ENCODE data around the gene HIVEP3. TPM values are rescaled to one million over a fixed set of nuclear protein-coding genes. Genes with fewer than 3 reads are reported as not detected.

The HIVEP3 gene
- polyA plus RNA-seq, 1 donor (not counting 4 experiments of a cell fraction or from before 2014, with no cell fraction given): 1.1 TPM

GRCh38 chr1:41882068-41882477 is 36.6 kb downstream of the HIVEP3 start:
- Histone ChIP-seq H3K4me2 (ENCODE audit: control insufficient read depth, extremely low read depth, insufficient read depth, low read depth, low read length) (no peak overlapping the region), H3K27ac (ENCODE audit: control insufficient read depth, insufficient read depth, low read length) (no peak overlapping the region), H3K9ac (ENCODE audit: control insufficient read depth, extremely low read depth, insufficient read depth, low read length) (no peak overlapping the region), H3K9me1 (ENCODE audit: control insufficient read depth, extremely low read depth, insufficient read depth, low read length) (no peaks in the 10 kb centered on the region), H3K9me3 (ENCODE audit: control insufficient read depth, low read depth, low read length) (no peaks in the 10 kb centered on the region), H3K27me3 (ENCODE audit: control insufficient read depth, extremely low read depth, insufficient read depth, low read length) (no peaks in the 10 kb centered on the region), H3K4me1 (ENCODE audit: control insufficient read depth, extremely low read depth, insufficient read depth, low read length) (peaks cover 5% of the 10 kb centered on the region), H2AFZ (ENCODE audit: control insufficient read depth, low read length) (no peak overlapping the region), H3K36me3 (ENCODE audit: control insufficient read depth in 2 of 2, extremely low read depth in 1 of 2, insufficient read depth in 2 of 2, low read length in 2 of 2) (no peaks in the 10 kb centered on the region), H3K79me2 (ENCODE audit: control insufficient read depth, insufficient read depth, low read length) (no peaks in the 10 kb centered on the region), H4K20me1 (ENCODE audit: control insufficient read depth, extremely low read depth, insufficient read depth, low read length) (no peaks in the 10 kb centered on the region), H3K4me3 (ENCODE audit: control insufficient read depth in 2 of 3, extremely low read depth in 1 of 3, insufficient read depth in 2 of 3, low read depth in 1 of 3, low read length in 3 of 3) (no peak overlapping the region)
- FAIRE-seq (peak; percentile 58), DNase-seq (ENCODE audit: low read depth, low spot score) (no peak)
- TF ChIP-seq EZH2 (IDR thresholded peaks at IDR 0.05; ENCODE audit: low read length) (no peak), CTCF (optimal IDR thresholded peaks at IDR 0.05 in 1 of 3, IDR thresholded peaks at IDR 0.05 in 1 of 3, conservative IDR thresholded peaks at IDR 0.05 in 1 of 3; ENCODE audit: extremely low read depth in 1 of 3, insufficient read depth in 2 of 3, low read length in 3 of 3) (no peak)
- dilution Hi-C loops (cut with MboI; ENCODE audit: extremely low pct_ligation_motif_present, low sequenced_read_pairs): no loop called here

GRCh38 chr1:41880950-41881885 is 37.5 kb downstream of the HIVEP3 start:
- Histone ChIP-seq H3K9me1 (ENCODE audit: control insufficient read depth, extremely low read depth, insufficient read depth, low read length) (no peaks in the 10 kb centered on the region), H3K9ac (ENCODE audit: control insufficient read depth, extremely low read depth, insufficient read depth, low read length) (no peak overlapping the region), H3K36me3 (ENCODE audit: control insufficient read depth in 2 of 2, extremely low read depth in 1 of 2, insufficient read depth in 2 of 2, low read length in 2 of 2) (no peaks in the 10 kb centered on the region), H2AFZ (ENCODE audit: control insufficient read depth, low read length) (no peak overlapping the region), H3K27ac (ENCODE audit: control insufficient read depth, insufficient read depth, low read length) (no peak overlapping the region), H3K4me1 (ENCODE audit: control insufficient read depth, extremely low read depth, insufficient read depth, low read length) (peaks cover 5% of the 10 kb centered on the region), H3K4me2 (ENCODE audit: control insufficient read depth, extremely low read depth, insufficient read depth, low read depth, low read length) (no peak overlapping the region), H3K4me3 (ENCODE audit: control insufficient read depth in 2 of 3, extremely low read depth in 1 of 3, insufficient read depth in 2 of 3, low read depth in 1 of 3, low read length in 3 of 3) (no peak overlapping the region), H3K9me3 (ENCODE audit: control insufficient read depth, low read depth, low read length) (no peaks in the 10 kb centered on the region), H3K79me2 (ENCODE audit: control insufficient read depth, insufficient read depth, low read length) (no peaks in the 10 kb centered on the region), H3K27me3 (ENCODE audit: control insufficient read depth, extremely low read depth, insufficient read depth, low read length) (no peaks in the 10 kb centered on the region), H4K20me1 (ENCODE audit: control insufficient read depth, extremely low read depth, insufficient read depth, low read length) (no peaks in the 10 kb centered on the region)
- FAIRE-seq (no peak), DNase-seq (ENCODE audit: low read depth, low spot score) (no peak)
- dilution Hi-C loops (cut with MboI; ENCODE audit: extremely low pct_ligation_motif_present, low sequenced_read_pairs): no loop called here
- no peak for TF ChIP-seq EZH2 (IDR thresholded peaks at IDR 0.05; ENCODE audit: low read length)
- TF ChIP-seq CTCF (optimal IDR thresholded peaks at IDR 0.05 in 1 of 3, IDR thresholded peaks at IDR 0.05 in 1 of 3, conservative IDR thresholded peaks at IDR 0.05 in 1 of 3; ENCODE audit: extremely low read depth in 1 of 3, insufficient read depth in 2 of 3, low read length in 3 of 3): no peak

Measured in keratinocyte (primary cell).